ENCODE data around the gene PLP2.

The PLP2 gene

GRCh38 chrX:49174723-49175122 lies 3.0 kb downstream of the PLP2 start:
- no peak for DNase-seq (ENCODE audit: low read depth)
- in situ Hi-C loops (cut with HindIII; ENCODE audit: low sequenced_read_pairs) = no loop called here
- no peak overlapping the region for H3K4me3 ChIP-seq (ENCODE audit: low read depth, low read length)
- no peak for TF ChIP-seq CTCF (IDR thresholded peaks at IDR 0.05; ENCODE audit: low read depth, low read length, missing control alignments)

GRCh38 chrX:49175435-49176274 lies 4.0 kb downstream of the PLP2 start:
- H3K4me3 ChIP-seq (ENCODE audit: low read depth, low read length) = no peak overlapping the region
- TF ChIP-seq CTCF (IDR thresholded peaks at IDR 0.05; ENCODE audit: low read depth, low read length, missing control alignments) = no peak
- DNase-seq (ENCODE audit: low read depth) = no peak
- in situ Hi-C loops (cut with HindIII; ENCODE audit: low sequenced_read_pairs) = no loop called here

GRCh38 chrX:49176421-49177326 lies 5.0 kb downstream of the PLP2 start:
- no peak for TF ChIP-seq CTCF (IDR thresholded peaks at IDR 0.05; ENCODE audit: low read depth, low read length, missing control alignments)
- in situ Hi-C loops (cut with HindIII; ENCODE audit: low sequenced_read_pairs) = no loop called here
- no peak for DNase-seq (ENCODE audit: low read depth)
- H3K4me3 ChIP-seq (ENCODE audit: low read depth, low read length) = no peak overlapping the region

GRCh38 chrX:49177338-49177833 lies 5.7 kb downstream of the PLP2 start:
- TF ChIP-seq CTCF (IDR thresholded peaks at IDR 0.05; ENCODE audit: low read depth, low read length, missing control alignments) = no peak
- no peak for DNase-seq (ENCODE audit: low read depth)
- H3K4me3 ChIP-seq (ENCODE audit: low read depth, low read length) = no peak overlapping the region
- in situ Hi-C loops (cut with HindIII; ENCODE audit: low sequenced_read_pairs) = no loop called here

- in situ Hi-C loops (cut with HindIII; ENCODE audit: low sequenced_read_pairs) = no loop called here
- TF ChIP-seq CTCF (IDR thresholded peaks at IDR 0.05; ENCODE audit: low read depth, low read length, missing control alignments) = no peak
- no peak overlapping the region for H3K4me3 ChIP-seq (ENCODE audit: low read depth, low read length)
- DNase-seq (ENCODE audit: low read depth) = no peak
These were observed 6.3 kb downstream of the PLP2 start for GRCh38 chrX:49177873-49178480.

- no peak overlapping the region for H3K4me3 ChIP-seq (ENCODE audit: low read depth, low read length)
- TF ChIP-seq CTCF (IDR thresholded peaks at IDR 0.05; ENCODE audit: low read depth, low read length, missing control alignments) = no peak
- in situ Hi-C loops (cut with HindIII; ENCODE audit: low sequenced_read_pairs) = no loop called here
- DNase-seq (ENCODE audit: low read depth) = no peak
These were observed 6.8 kb downstream of the PLP2 start for GRCh38 chrX:49178537-49178936.
